ENCODE results near the gene ZNRF1.

ZNRF1 gene

DNA sequence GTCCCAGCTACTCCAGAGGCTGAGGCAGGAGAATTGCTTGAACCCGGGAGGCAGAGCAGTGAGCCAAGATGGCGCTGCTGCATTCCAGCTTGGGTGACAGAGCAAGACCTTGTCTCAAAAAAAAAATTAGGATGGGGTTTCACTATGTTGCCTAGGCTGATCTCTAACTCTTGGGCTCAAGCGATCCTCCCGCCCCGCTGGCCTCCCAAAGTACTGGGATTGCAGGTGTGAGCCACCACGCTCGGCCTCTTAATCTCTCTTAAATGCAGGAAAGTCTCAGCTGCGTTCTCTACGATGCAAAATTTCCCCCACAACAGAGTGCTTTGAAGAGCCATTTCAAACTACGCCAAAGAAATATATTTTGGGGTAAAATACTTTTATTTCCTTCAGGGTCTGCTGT is 8.0 kb upstream of the ZNRF1 start:
- DNase-seq (ENCODE audit: low read depth), result no peak
- TF ChIP-seq, protein P1, sequence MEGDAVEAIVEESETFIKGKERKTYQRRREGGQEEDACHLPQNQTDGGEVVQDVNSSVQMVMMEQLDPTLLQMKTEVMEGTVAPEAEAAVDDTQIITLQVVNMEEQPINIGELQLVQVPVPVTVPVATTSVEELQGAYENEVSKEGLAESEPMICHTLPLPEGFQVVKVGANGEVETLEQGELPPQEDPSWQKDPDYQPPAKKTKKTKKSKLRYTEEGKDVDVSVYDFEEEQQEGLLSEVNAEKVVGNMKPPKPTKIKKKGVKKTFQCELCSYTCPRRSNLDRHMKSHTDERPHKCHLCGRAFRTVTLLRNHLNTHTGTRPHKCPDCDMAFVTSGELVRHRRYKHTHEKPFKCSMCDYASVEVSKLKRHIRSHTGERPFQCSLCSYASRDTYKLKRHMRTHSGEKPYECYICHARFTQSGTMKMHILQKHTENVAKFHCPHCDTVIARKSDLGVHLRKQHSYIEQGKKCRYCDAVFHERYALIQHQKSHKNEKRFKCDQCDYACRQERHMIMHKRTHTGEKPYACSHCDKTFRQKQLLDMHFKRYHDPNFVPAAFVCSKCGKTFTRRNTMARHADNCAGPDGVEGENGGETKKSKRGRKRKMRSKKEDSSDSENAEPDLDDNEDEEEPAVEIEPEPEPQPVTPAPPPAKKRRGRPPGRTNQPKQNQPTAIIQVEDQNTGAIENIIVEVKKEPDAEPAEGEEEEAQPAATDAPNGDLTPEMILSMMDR (IDR thresholded peaks at IDR 0.05; ENCODE audit: control insufficient read depth, insufficient read depth, low read depth, low read length, missing control alignments), result no peak
- H3K4me3 ChIP-seq (ENCODE audit: control insufficient read depth, low read depth, low read length), result no peak overlapping the region

DNA sequence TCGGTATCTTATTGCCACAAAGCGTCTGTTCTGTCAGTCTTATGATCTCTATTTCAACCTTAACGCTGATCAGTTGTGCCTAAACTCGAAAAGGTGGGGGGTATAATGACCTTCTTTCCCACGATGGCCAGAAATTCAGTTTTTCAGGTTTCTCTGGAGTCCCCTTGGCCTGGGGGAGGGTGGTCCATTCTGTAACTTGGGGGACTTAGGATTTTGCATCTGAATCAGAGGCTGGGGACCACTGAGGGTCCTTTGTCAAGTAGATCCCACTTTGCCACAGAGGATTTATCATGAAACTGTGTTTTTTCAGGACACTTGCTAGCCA is 7.6 kb upstream of the ZNRF1 start:
- TF ChIP-seq, protein P1 (IDR thresholded peaks at IDR 0.05; ENCODE audit: control insufficient read depth, insufficient read depth, low read depth, low read length, missing control alignments), result no peak
- no peak for DNase-seq (ENCODE audit: low read depth)

DNA sequence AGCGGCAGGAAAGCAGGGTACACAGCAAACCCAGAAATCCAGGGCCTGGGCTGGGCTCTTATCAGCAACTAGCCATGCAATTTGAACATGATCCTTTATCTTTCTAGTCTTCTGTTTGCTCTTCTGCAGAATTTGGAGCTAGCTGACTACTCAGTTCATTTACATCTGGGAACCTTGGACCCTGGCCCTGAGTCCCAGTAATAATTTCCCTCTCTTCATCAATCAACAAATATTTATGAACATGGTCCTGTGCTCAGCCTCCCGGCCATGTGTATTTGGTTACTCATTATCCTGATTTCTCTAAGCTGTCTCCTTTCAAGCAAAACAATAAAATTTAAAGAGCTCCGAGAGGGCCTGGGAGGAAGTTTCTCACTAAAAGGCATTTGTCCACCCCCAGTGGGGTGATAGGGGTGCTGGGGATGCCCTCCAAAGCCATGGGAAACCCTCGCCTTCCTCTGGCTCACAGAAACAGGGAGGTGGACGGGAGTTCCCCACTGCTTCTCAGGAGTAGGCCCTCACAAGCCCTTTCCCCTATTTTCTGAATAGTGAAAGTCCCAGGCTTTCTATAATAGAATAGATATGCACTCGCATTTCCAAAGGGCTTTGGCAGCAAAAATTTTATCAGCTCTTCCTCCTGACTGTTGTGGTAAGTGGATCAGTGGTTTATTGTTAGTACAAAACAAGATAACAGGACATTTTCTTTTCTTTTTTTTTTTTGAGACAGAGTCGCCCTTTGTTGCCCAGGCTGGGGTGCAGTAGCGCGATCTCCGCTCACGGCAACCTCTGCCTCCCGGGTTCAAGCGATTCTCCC is 7.0 kb upstream of the ZNRF1 start:
- TF ChIP-seq, protein P1 (IDR thresholded peaks at IDR 0.05; ENCODE audit: control insufficient read depth, insufficient read depth, low read depth, low read length, missing control alignments), result no peak
- no peak for DNase-seq (ENCODE audit: low read depth)
- H3K4me3 ChIP-seq (ENCODE audit: control insufficient read depth, low read depth, low read length), result no peak overlapping the region

More for the DNA sequence above, 7.6 kb upstream of the ZNRF1 start:
- no peak overlapping the region for H3K4me3 ChIP-seq (ENCODE audit: control insufficient read depth, low read depth, low read length)

DNA sequence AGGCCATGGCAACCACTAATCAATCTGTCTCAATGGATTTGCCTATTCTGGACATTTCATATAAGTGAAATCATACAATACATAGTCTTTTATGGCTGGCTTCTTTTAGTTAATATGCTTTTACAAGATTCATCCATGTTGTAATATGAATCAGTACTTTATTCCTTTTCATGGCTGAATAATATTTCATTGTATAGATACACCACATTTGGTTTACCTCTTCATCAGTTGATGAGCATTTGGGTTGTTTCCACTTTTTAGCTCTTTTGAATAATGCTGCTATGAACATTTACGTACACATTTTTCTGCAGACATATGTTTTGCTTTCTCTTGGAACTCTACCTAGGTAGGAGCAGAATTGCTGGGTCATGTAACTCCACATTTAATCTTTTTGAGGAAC is 2.8 kb upstream of the ZNRF1 start:
- no peak overlapping the region for H3K4me3 ChIP-seq (ENCODE audit: control insufficient read depth, low read depth, low read length)
- TF ChIP-seq, protein P1 (IDR thresholded peaks at IDR 0.05; ENCODE audit: control insufficient read depth, insufficient read depth, low read depth, low read length, missing control alignments), result no peak
- no peak for DNase-seq (ENCODE audit: low read depth)

DNA sequence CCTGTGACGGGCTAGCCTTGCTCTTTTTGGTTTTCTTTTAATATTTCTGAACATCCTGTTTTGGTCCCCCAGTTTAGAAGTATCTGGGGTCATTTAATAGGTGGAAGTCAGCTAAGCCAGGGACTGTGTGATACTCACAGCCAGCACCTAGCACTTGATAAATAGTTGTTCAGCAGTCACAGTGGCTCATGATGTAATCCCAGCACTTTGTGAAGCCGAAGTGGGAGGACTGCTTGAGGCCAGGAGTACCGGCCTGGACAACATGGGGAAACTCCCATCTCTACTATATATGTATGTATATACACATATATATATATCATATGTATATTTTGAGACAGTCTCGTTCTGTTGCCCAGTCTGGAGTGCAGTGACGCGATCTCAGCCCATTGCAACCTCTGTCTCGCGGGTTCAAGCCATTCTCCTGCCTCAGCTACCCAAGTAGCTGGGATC is 1.8 kb upstream of the ZNRF1 start:
- no peak overlapping the region for H3K4me3 ChIP-seq (ENCODE audit: control insufficient read depth, low read depth, low read length)
- TF ChIP-seq, protein P1 (IDR thresholded peaks at IDR 0.05; ENCODE audit: control insufficient read depth, insufficient read depth, low read depth, low read length, missing control alignments), result no peak
- no peak for DNase-seq (ENCODE audit: low read depth)

DNA sequence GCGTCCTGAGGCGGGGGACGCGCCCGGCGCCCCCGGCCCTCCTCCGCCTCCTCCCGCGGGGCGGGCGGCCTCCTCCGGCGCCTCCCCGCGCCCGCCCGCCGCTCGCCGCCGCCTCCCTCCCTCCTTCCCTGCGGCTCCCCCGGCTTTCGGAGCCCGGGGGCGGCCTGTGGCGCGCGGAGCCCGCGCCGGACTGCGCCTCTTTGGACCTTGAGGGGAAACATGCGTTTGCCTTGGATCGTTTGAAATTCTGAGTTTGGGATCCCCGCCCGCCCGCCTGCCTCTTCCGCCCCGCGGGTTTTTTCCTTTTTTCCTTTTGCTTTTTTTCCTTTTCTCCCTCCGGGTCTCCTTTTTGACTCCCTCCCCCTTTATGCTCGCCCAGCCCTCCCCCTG is 390 bp downstream of the ZNRF1 start:
- H3K4me3 ChIP-seq (ENCODE audit: control insufficient read depth, low read depth, low read length), result peak overlapping the region; percentile 56
- DNase-seq (ENCODE audit: low read depth), result no peak
- TF ChIP-seq, protein P1 (IDR thresholded peaks at IDR 0.05; ENCODE audit: control insufficient read depth, insufficient read depth, low read depth, low read length, missing control alignments), result no peak

All from AG09309 (cell line).